Measurements from ENCODE around the gene EDEM2. TPM values are rescaled to one million over a fixed set of nuclear protein-coding genes. Genes with fewer than 3 reads are reported as not detected.
"Not testable (repeated sequence)": the region's sequence is repeated elsewhere in the genome, so short reads cannot be mapped to it uniquely, and the experiment has no call there.

The EDEM2 gene
- total RNA-seq, 1 donor from 2014 or later = 40.1 TPM

DNA sequence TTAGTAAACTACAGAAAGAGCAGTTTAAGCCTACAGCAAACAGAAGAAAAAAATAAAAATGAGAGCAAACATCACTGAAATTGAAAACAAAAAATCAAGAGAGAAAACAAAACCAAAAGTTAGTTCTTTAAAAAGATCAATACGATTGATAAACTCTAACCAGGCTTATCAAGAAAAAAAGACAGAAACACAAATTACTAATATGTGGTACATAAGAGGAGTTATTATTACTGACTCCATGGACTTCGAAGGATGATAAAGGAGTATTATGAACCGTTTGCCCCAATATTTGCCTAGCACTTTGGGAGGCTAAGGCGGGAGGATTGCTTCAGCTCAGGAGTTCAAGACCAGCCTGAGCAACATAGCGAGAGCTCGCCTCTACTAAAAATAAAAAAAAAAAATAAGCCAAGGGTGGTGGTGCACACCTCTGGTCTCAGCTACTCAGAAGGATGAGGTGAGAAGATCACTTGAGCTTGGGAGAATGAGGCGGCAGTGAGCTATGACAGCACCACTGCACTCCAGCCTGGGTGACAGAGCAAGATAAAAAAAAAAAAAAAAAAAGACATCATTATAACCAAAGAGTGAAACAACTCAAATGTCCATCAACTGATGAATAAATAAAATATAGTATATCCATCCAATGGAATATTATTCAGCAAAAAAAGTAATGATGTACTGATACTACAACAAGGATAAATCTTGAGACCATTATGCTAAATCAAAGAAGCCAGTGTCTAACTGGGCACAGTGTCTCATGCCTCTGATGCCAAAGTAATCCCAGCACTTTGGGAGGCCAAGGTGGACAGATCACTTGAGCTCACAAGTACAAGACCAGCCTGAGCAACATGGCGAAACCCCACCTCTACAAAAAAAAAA is 67.4 kb downstream of the EDEM2 start:
- DNase-seq (ENCODE audit: low spot score, unreplicated experiment) = no peak
- H3K4me3 Mint-ChIP-seq (ENCODE audit: low read depth) = no peak overlapping the region
- peaks cover 47% of the 10 kb centered on the region for H3K36me3 Mint-ChIP-seq (ENCODE audit: insufficient read depth)
- no peak overlapping the region for H3K27ac Mint-ChIP-seq
- H3K9me3 Mint-ChIP-seq (ENCODE audit: low read depth) = peaks cover 32% of the 10 kb centered on the region
- TF ChIP-seq, protein P1, sequence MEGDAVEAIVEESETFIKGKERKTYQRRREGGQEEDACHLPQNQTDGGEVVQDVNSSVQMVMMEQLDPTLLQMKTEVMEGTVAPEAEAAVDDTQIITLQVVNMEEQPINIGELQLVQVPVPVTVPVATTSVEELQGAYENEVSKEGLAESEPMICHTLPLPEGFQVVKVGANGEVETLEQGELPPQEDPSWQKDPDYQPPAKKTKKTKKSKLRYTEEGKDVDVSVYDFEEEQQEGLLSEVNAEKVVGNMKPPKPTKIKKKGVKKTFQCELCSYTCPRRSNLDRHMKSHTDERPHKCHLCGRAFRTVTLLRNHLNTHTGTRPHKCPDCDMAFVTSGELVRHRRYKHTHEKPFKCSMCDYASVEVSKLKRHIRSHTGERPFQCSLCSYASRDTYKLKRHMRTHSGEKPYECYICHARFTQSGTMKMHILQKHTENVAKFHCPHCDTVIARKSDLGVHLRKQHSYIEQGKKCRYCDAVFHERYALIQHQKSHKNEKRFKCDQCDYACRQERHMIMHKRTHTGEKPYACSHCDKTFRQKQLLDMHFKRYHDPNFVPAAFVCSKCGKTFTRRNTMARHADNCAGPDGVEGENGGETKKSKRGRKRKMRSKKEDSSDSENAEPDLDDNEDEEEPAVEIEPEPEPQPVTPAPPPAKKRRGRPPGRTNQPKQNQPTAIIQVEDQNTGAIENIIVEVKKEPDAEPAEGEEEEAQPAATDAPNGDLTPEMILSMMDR (IDR thresholded peaks at IDR 0.05; ENCODE audit: unreplicated experiment) = no peak
- no peaks in the 10 kb centered on the region for H3K27me3 Mint-ChIP-seq
- H3K4me1 Mint-ChIP-seq (ENCODE audit: low read depth) = no peaks in the 10 kb centered on the region

DNA sequence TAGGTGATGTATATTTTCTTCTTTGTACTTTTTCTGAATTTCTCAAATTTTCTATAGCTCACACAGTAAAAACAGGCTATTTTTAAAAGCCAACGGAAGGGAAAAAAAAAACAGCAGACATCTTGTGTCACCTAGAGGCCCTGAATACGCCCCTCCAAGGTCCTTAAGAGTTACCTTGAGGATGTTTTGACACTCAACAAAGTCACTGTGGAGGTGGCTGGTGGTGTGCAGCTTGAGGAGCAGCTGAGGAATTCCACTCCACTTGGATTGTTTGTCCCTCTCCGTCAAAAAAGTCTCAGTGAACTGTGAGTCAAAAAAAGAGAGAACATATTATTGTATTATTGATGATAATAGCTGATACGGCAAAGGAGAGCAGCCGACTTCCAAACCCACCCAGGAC is 69.3 kb downstream of the EDEM2 start:
- no peak for DNase-seq (ENCODE audit: low spot score, unreplicated experiment)
- Mint-ChIP-seq H3K4me1 (ENCODE audit: low read depth) (no peaks in the 10 kb centered on the region), H3K36me3 (ENCODE audit: insufficient read depth) (peaks cover 63% of the 10 kb centered on the region), H3K9me3 (ENCODE audit: low read depth) (peaks cover 47% of the 10 kb centered on the region), H3K27me3 (no peaks in the 10 kb centered on the region), H3K27ac (no peak overlapping the region), H3K4me3 (ENCODE audit: low read depth) (no peak overlapping the region)
- TF ChIP-seq, protein P1 (IDR thresholded peaks at IDR 0.05; ENCODE audit: unreplicated experiment) = no peak

DNA sequence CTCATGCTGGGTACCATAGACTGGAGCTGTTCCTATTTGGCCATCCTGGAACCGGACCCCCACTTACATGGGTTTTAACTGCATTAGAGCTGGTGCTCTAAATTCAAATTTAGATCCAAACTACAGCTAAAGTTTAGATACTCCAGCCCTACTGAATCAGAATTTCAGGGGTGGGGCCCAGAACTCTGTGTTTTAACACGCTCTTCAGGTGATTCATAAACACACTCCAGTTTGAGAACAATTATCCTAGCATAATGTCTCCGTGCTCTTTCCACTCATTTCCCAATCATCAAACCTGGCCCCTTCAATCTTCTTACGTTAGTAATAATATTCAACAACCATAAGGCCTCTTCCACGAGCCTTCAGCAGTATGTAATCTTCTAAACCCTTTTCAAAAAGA is 69.8 kb downstream of the EDEM2 start:
- Mint-ChIP-seq H3K27me3 (no peaks in the 10 kb centered on the region), H3K27ac (no peak overlapping the region), H3K4me3 (ENCODE audit: low read depth) (no peak overlapping the region), H3K4me1 (ENCODE audit: low read depth) (no peaks in the 10 kb centered on the region), H3K9me3 (ENCODE audit: low read depth) (peaks cover 50% of the 10 kb centered on the region), H3K36me3 (ENCODE audit: insufficient read depth) (peaks cover 67% of the 10 kb centered on the region)
- TF ChIP-seq, protein P1 (IDR thresholded peaks at IDR 0.05; ENCODE audit: unreplicated experiment) = no peak
- DNase-seq (ENCODE audit: low spot score, unreplicated experiment) = no peak

DNA sequence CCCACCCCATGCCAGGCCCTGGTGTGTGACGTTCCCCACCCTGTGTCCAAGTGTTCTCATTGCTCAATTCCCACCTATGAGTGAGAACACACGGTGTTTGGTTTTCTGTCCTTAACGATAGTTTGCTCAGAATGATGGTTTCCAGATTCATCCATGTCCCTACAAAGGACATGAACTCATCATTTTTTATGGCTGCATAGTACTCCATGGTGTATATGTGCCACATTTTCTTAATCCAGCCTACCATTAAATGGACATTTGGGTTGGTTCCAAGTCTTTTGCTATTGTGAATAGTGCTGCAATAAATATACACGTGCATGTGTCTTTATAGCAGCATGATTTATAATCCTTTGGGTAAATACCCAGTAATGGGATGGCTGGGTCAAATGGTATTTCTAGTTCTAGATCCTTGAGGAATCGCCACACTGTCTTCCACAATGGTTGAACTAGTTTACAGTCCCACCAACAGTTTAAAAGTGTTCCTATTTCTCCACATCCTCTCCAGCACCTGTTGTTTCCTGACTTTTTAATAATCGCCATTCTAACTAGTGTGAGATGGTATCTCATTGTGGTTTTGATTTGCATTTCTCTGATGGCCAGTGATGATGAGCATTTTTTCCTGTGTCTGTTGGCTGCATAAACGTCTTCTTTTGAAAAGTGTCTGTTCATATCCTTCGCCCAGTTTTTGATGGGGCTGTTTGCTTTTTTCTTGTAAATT is 75.5 kb downstream of the EDEM2 start:
- DNase-seq (ENCODE audit: low spot score, unreplicated experiment); H3K4me1 Mint-ChIP-seq (ENCODE audit: low read depth); H3K4me3 Mint-ChIP-seq (ENCODE audit: low read depth); H3K27me3 Mint-ChIP-seq; H3K27ac Mint-ChIP-seq: not testable (repeated sequence)
- Mint-ChIP-seq H3K9me3 (ENCODE audit: low read depth) (peaks cover 32% of the 10 kb centered on the region), H3K36me3 (ENCODE audit: insufficient read depth) (peaks cover 66% of the 10 kb centered on the region)

DNA sequence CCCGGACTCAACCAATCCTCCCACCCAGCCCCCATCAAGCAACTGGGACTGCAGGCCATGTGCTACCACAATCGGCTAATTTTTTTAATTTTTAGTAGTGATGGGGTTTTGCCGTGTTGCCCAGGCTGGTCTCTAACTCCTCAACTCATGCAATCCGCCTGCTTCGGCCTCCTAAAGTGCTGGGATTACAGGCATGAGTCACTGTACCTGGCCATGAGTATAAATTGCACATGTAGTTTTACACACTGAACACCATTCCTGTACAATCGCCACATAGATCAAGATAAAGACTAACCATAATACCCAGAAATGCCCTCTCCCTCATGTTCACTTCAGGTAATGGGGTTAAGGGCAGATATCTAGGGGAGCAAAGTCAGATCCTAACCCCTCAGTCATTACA is 80.9 kb downstream of the EDEM2 start:
- Mint-ChIP-seq H3K4me3 (ENCODE audit: low read depth) (no peak overlapping the region), H3K27me3 (no peaks in the 10 kb centered on the region), H3K9me3 (ENCODE audit: low read depth) (peaks cover 2% of the 10 kb centered on the region), H3K36me3 (ENCODE audit: insufficient read depth) (peaks cover 35% of the 10 kb centered on the region), H3K27ac (no peak overlapping the region), H3K4me1 (ENCODE audit: low read depth) (no peaks in the 10 kb centered on the region)
- TF ChIP-seq, protein P1 (IDR thresholded peaks at IDR 0.05; ENCODE audit: unreplicated experiment) = no peak
- no peak for DNase-seq (ENCODE audit: low spot score, unreplicated experiment)

Other genes starting within 250 kb of the EDEM2 start
- 71.5 and 72.5 TPM in 2 replicates for gene GSS, start 191.5 kb downstream of the EDEM2 start, total RNA-seq
- 0.98 and 1.2 TPM in 2 replicates for gene MYH7B, start 191.5 kb downstream of the EDEM2 start, total RNA-seq
- gene TRPC4AP, start 54.5 kb downstream of the EDEM2 start, total RNA-seq = 122 and 123 TPM in 2 replicates
- 0.51 and 0.55 TPM in 2 replicates for gene PROCR, start 24.7 kb upstream of the EDEM2 start, total RNA-seq
- gene MMP24, start 79.4 kb upstream of the EDEM2 start, total RNA-seq = 3.4 TPM in 2 replicates
- 55.6 and 59.1 TPM in 2 replicates for gene MMP24OS, start 130.8 kb upstream of the EDEM2 start, total RNA-seq
- 108 and 109 TPM in 2 replicates for gene EIF6, start 137.4 kb upstream of the EDEM2 start, total RNA-seq
- not detected in 2 replicates for gene FAM83C, start 145.1 kb upstream of the EDEM2 start, total RNA-seq

All from progenitor cell of endocrine pancreas (in vitro differentiated cells).